Measurements from ENCODE around the gene DNPEP.

- TF ChIP-seq, protein P1, sequence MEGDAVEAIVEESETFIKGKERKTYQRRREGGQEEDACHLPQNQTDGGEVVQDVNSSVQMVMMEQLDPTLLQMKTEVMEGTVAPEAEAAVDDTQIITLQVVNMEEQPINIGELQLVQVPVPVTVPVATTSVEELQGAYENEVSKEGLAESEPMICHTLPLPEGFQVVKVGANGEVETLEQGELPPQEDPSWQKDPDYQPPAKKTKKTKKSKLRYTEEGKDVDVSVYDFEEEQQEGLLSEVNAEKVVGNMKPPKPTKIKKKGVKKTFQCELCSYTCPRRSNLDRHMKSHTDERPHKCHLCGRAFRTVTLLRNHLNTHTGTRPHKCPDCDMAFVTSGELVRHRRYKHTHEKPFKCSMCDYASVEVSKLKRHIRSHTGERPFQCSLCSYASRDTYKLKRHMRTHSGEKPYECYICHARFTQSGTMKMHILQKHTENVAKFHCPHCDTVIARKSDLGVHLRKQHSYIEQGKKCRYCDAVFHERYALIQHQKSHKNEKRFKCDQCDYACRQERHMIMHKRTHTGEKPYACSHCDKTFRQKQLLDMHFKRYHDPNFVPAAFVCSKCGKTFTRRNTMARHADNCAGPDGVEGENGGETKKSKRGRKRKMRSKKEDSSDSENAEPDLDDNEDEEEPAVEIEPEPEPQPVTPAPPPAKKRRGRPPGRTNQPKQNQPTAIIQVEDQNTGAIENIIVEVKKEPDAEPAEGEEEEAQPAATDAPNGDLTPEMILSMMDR (IDR thresholded peaks at IDR 0.05; ENCODE audit: extremely low read depth in 1 of 2, insufficient read depth in 1 of 2, low read depth in 1 of 2, low read length in 2 of 2), result no peak
- TF ChIP-seq, protein P2, sequence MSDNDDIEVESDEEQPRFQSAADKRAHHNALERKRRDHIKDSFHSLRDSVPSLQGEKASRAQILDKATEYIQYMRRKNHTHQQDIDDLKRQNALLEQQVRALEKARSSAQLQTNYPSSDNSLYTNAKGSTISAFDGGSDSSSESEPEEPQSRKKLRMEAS (IDR thresholded peaks at IDR 0.05; ENCODE audit: insufficient read depth, insufficient read length), result no peak
Observed at GRCh38 chr2:219358170-219359075, 29.3 kb downstream of the DNPEP start.
